GM19328 (cell line): ENCODE results near the gene ZNF507.

Experiments
- ATAC-seq: cut with Tn5 transposase; IDR thresholded peaks from one replicate; pipeline ENCODE4 v1.9.1; 2021; ENCODE audit warnings: mild to moderate bottlenecking, moderate library complexity; ENCODE audit not compliant: unreplicated experiment

The ZNF507 gene

DNA sequence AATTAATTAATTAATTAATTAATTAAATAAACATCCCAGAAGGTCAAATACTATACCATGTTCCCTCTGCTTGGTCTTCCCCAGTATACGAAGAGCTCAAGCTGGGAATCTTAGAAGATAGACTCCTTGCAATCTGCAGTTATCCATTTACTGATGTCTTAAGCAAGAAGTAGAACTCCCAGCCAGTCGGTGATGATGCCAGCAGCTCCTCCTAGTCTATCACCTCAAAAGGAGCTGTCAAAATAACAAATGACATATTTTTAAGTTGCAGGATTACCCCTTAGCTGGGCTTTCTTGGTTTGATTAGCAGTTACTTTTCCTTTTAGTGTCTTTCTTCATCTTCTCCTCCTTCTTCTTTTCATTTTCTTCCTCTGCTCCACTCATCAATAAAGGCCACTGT lies 6.0 kb upstream of the ZNF507 start:
- ATAC-seq, result no peak

DNA sequence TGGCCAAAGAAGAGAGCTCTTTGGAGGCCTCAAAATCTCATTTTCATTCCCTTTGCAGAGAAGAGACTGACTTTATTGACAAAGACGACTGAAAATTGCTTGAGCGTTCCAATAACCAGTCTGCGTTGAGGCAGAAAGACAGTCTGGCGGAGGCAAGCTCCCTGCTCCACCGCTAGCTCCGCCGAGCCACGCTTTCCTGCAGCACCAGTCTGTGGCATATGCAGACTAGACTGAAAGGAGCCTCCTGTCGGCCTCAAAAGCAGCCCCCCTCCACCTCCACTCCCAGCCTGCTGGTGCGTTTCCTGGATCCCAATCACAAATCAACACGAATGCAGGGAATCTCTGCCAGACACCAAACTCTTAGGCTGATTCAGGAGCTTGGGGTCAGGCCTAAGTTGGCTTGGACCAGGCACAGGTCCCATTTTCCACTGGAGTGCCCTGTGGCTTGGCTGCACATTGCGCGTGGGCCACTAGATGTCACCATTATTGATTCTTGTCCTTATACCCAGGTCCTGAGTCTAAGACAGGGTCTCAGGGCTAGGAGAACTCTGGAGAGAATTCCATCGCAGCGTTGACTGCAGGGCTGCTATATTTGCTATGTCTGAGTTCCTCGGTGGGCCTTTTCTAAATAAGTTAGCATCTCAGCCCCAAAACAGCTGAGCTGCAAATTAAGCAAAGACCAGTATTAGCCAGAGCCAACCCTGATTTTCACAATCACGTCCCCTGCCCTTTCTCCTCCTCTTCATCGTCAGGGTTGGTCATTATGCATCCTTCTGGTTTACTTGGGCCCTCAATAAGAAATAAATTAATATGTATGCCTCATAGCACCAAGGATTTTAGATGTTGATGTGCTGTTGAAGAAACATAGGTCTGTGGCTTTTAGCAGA lies 5.2 kb upstream of the ZNF507 start:
- no peak for ATAC-seq

DNA sequence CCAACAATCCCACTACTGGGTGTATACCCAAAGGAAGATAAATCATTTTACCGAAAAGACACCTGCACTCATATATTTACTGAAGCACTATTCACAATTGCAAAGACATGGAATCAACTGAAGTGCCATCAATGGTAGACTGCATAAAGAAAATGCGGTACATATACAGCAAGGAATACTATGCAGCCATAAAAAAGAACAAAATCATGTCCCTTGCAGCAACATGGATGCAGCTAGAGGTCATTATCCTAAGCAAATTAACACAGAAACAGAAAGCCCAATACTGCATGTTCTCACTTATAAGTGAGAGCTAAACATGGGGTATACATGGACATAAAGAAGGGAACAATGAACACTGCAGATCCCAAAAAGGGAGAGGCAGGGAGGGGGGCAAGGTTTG lies 2.7 kb upstream of the ZNF507 start:
- ATAC-seq, result no peak

DNA sequence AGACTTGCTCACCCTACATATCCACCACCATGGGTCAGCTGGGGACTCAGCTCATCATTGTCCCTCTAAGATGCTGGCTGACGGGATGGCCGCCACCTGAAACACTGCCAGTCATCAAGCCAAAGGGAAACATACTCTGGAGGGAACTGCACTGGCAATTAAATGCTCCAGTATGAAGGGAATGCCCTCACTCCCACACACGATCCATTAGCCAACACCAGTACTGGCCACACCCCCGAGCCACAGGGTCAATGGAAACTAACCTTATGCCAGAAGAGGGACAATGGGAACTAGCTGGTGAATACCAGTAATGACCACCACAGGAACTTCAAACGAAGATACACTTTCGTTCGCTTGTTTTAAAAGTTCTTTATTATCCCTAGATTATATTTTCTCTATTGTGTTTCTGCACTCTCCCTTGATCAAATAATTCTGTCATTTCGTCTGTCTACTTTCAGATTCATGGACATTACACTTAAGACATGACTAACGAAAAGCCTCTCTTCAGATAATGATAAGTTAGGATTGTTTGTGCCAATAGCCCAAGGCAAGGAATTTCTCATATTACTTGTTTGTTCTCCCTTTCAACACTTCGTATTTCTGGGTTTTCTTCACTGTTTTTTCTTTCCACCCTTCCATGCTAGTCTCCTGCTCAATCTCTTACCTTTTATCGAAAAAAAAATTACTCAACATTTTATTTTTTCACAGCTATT lies 1.7 kb upstream of the ZNF507 start:
- no peak for ATAC-seq

DNA sequence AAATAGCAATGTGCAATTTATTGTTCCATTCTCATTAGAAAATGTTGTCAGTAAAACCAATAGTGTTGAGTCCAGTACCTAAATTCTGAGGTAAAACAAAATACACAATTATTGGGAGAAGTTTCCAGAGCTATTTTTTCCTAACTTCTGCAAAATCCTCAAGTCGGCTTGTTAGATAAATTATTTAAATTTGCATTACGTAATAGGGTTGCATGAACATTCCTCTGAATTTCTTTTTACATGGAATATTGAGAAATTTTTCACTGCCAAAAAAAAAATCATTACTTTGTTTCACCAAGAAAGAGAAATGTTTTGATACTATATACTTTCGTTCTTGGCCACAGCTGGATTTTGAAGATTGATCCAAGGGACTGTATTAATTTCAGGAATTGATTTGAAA lies 1.5 kb downstream of the ZNF507 start:
- ATAC-seq, result no peak

DNA sequence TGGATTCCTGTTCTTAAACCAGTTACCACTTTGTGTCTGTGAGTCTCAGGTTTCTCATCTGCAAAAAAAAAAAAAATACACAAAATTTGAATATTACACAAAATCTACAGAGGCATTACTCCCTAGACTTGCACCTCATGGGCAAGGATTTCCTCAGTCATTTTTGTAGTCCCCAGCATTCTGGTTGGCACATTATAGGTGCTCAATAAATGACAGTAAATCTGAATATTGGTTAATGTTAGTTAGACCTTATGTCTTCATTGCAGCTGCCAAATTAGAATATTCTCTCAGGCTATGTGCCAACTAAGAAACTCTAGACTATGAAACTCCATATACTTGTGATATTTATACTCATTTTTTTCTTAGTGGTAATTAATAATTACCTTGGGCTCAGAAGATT lies 2.2 kb downstream of the ZNF507 start:
- ATAC-seq, result no peak

DNA sequence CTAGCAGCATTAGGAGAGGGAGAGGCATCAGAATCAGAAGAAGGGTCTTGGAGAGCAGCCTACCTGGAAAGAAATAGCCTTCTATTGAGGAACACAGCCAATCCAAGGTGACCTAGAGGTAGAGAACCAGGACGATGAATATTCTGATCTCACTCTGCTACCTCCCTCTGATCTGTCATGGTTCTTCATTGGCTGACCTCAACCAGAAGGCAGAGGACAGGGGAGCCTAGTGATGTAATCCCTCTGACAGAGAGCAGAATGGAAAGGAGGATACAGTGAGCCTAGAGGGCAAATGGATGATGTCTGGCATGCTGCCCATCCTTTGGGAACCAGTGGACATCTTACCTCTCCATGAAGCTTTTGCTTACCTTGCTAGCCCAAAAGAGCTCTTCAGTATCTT lies 3.6 kb downstream of the ZNF507 start:
- ATAC-seq, result no peak

DNA sequence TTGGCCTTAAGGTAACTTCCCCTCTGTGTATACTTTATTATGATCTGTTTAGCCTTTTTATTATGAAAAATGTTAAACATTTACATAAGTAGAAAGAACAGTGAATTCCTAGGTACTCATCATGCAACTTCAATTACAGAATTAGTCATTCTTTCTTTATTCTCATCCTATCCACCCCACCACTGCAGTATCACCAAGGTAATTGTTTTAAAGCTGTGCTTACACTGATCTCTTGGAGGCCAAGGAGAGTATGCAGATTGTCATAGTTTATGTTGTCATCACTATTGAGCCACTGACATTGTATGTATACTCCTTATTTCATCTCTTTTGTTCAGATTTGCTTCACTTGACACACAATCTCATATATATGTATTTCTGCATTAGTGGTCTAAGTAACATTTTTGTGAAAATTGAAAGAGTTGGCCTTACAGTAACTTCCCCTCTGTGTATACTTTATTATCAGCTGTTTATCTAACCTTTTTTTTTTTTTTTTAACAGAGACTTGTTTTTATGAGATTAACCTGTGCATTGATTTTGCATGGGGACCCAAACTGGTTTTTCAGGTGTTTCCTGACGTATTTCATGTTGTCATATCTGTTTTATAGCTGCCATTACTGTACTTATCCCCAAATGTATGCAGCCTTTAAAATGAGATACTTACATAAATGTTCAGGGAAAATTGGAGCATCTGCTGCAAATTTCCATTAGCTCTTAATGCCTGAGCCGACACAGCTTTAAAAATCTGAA lies 4.5 kb downstream of the ZNF507 start:
- no peak for ATAC-seq

DNA sequence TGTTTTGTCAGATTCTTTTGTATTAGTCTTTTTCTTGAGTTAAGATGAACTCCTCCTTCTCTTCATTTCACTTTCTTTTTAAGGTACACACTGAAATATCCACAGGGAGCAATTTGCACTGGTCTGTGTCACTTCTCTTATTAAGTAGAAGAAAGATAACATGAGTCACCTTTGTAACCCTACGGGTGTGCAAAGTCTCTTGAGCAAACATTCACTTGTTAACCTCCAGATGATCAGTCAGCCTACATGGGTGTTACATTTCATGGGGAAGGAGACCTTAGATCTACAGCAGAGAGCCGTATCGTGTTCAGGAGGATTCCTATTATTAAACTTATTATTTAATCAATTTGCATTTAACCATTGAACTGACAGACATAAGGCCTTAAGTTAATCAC lies 5.1 kb downstream of the ZNF507 start:
- ATAC-seq, result no peak

DNA sequence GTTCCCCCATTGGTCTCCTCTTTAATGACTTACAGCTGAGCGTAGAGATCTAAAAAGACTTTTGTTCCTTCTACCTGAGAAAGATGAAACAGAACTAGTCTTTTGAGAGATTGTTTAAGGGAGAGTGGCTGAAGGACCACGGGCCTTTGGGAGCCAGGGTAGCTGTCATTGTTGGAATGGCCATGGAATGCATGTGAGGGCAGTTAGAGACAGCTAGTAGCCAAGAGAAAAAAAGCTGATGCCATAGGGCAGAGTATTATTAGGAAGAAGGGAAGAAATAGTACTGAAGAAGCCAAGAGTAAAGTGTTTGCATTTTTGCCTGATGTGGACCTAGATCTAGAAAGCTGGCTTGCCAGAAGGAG lies 5.6 kb downstream of the ZNF507 start:
- ATAC-seq, result no peak

DNA sequence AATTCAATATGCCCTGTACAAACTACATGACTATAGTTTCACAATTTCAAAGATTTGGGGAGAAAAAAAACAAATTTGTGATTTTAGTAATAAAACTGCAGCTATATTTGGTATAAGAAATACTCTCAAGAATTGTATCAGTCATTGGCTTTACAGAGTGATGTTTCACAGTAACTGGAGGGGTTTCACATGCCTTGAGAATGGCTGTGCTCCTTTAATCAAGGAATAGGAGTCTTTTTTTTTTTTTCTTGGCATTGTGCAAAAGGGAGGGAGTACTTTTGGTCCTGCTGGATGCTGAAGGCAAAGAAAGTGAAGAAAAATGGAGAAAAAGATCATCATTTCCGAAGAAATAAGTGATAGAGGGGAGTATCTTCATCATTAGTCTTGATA lies 6.8 kb downstream of the ZNF507 start:
- no peak for ATAC-seq

DNA sequence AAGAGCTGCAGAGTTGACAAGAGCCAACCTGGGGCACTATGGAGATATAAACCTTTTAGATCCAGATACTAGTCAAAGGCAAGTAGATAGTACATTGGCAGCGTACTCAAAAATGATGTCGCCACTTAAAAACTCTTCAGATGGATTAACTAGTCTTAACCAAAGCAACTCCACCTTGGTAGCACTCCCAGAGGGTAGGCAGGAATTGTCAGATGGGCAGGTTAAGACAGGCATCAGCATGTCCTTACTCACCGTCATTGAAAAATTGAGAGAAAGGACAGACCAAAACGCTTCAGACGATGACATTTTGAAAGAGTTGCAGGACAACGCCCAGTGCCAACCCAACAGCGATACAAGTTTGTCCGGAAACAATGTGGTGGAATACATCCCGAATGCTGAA lies 8.9 kb downstream of the ZNF507 start:
- no peak for ATAC-seq

DNA sequence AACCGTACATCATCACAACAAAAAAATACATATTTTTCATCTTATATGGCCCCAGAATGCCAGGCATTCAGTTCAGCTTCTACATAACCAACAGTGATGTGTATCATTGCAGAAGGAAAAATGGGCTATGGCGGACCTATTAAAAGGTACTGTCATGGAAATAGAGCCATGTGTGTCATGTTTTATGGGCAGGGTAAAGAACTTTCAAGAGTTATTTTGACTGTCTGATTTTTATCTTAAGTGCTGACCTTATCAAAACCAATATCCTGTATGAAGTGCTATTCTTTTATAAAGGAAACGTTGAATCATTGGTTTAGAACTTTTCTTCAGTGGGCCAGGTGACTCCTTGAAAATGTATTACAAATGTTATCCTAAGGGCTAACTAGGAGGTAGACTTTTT lies 9.9 kb downstream of the ZNF507 start:
- no peak for ATAC-seq

DNA sequence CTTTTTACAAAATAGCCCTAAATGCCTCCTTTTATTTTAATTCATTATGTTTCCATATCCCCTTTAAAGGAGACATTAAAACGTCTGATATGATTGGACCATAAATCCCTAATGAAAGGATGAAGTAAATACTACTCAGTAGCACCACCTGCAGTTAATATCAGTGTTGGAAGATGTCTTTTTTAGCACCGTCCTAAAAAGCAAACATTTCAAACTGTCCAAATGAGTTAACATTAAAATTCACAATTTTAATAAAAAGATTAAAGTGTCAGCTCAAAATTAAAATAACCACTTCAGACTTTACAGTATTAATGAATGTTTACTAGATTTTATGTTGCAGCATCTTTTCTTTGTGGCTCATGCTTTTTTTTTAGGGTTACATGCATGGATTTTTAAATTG lies 12.3 kb downstream of the ZNF507 start:
- no peak for ATAC-seq

DNA sequence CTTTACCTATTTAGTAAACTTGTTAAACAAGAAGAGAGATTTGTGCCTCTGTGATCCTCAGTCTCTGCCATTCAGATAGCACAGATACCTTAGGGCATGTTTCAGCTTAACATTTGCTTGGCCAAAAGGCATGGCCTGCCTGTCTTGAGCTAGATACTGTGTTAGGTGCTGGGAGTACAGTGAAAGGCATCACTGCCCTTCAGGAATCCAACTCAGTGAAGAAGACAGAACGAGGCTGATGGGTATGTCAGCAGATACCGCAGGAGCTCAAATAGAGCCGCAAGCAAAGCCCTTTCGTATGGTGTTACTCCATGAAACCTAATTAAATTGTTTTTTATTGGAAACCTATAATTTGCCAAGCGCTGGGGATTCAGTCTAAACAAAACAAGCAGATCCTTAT lies 12.9 kb downstream of the ZNF507 start:
- no peak for ATAC-seq

DNA sequence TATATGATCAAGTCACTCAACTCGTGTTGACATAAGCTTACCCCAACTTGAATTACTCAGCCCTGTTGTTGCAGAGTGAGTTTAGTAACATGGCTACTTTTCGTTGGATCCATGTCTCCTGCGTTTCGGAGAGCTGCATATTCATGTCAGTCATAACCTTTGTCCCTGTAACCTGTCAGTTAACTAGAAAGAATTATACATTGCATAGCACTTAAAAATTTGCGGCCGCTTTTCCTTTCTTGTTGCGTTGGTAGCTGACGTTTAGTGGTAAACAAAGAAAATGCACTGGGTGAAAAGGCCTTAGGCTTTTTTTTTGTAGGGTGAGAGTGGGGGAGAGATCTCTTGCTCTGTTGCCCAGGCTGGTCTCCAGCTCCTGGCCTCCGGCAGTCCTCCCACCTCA lies 14.2 kb downstream of the ZNF507 start:
- no peak for ATAC-seq

DNA sequence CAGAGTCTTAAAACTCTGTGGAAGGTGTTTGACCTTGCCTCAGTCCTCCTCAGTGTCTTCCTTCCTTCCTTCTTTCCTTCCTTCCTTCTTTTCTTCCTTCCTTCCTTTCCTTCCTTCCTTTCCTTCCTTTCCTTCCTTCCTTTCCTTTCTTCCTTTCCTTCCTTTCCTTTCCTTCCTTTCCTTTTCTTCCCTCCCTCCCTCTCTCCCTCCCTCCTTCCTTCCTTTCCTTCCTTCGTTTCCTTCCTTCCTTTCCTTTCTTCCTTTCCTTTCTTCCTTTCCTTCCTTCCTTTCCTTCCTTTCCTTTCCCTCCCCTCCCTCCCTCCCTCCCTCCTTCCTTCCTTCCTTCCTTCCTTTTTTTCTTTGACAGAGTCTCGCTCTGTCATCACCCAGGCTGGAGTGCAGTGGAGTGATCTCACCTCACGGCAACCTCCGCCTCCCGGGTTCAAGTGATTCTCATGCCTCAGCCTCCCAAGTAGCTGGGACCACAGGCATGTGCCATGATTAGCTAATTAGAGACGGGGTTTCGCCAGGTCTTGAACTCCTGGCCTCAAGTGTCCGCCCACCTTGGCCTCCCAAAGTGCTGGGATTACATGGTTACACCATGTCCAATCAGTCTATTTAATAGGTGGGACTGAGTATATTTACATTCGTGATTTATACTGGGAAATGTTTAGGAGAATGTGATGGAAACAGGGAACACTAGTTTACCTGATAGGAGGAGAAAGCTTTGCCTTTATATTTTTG lies 16.3 kb downstream of the ZNF507 start:
- ATAC-seq, result no peak

DNA sequence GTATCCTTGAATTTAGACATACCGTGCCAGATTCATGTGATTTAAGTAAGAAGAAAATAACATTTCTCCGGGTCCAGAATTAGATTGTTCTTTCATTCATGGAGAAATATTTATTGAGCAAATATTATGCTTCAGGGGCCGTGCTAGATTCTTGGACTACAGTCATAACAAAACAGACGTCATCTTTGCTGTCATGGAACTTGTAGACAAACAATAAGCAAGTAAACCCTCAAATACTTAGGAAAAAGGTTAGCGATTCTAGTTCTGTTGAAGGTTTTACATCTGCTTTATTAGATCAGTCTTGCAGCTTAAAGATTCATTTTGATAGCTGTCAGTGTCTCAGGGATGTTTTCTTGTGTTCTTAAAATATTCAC lies 16.9 kb downstream of the ZNF507 start:
- ATAC-seq, result no peak

DNA sequence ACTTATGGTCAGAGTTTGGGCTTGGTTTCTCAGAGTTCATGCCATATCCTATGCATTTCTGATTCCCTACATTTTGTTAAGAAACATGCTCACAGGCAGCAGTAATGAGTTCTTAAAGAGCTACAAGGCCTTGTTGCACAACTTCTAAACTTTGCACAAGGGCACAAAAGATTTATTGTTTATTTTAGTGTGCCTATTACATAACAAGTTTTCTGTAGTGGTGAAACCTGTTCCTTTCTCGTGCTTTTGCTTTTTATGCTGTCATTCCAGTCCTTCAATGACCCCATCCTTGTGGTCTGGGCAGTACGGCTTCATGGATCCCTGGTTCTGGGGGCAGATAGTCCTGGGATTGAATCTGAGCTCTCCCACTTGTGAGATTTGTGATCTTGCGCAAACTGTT lies 17.8 kb downstream of the ZNF507 start:
- no peak for ATAC-seq

DNA sequence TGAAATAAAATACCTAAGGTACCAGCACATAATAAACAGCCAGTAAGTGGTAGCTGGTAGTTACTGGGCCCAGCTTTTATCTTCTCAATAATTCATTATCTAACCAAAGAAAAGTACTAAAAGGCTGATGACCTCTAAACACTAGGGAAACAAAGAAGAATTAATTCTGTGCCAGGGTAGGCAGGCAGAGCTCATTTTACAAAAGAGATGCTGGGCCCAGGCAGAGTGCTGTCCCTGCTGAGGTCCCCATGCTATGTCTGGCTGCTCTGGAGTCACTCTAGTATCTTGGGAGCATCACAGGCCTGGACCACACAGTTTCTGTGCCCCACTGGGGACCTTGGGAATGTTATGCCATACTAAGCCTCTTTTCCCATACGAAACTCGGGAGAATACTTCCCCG lies 18.2 kb downstream of the ZNF507 start:
- ATAC-seq, result no peak

DNA sequence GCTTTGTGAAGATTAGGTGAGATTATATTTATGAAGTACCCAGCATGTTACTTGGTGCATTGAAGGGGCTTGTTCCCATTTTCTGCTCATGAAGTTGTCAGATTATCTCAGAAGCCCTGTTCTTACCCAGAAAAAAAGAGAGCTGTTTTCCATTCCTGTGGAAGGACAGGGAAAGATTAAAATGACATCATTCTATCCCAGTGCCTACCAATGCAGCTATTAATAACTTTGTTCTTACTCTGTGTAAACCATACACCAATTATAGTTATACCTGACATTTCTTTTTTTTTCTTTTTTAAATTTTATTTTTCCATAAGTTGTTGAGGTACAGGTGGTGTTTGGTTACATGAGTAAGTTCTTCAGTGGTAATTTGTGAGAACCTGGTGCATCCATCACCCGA lies 18.6 kb downstream of the ZNF507 start:
- ATAC-seq, result no peak
